ENCODE results near the gene EYS. TPM values are rescaled to one million over a fixed set of nuclear protein-coding genes. Genes with fewer than 3 reads are reported as not detected.

The EYS gene
- total and polyA plus RNA-seq, 2 experiments from 2014 or later = 0.04 TPM; not detected in 1

DNA sequence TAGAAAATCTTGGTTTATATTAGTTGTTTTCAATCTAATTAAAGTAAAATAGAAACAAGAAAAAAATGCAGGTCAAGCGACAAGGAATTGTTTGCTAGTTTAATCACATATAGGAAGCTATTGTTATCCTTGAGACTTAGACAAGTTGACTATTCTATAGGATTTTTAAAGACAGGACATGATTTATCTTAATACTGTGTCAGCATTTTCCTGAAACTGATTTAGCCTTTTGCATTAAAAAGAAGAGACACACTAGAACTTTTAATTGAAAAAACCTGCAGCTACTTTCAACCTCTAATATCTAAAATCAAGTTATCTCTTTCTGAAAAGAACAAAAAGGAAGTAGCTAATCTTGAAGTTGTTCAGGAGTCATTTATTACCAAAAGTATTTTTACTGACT, 1825.2 kb downstream of the EYS start:
- in situ Hi-C loops (cut with MboI) = no loop called here
- TF ChIP-seq EZH2 (IDR thresholded peaks at IDR 0.05; ENCODE audit: insufficient read depth, poor library complexity, severe bottlenecking) (no peak), EZH2phosphoT487 (IDR thresholded peaks at IDR 0.05; ENCODE audit: insufficient read depth, low read depth) (no peak)
- Histone ChIP-seq H3K27ac (no peak overlapping the region), H3F3A (ENCODE audit: insufficient read depth) (no peaks in the 10 kb centered on the region), H3K9me2 (ENCODE audit: insufficient read depth) (no peaks in the 10 kb centered on the region), H3K4me1 (ENCODE audit: insufficient read depth) (no peaks in the 10 kb centered on the region), H3K4me3 (no peak overlapping the region), H4K20me1 (ENCODE audit: insufficient read depth) (no peaks in the 10 kb centered on the region), H3K9ac (no peak overlapping the region), H2AFZ (no peak overlapping the region), H3K9me3 (ENCODE audit: low read depth) (no peaks in the 10 kb centered on the region), H3K36me3 (ENCODE audit: low read depth) (no peaks in the 10 kb centered on the region), H3K27me3 (replicated peaks; ENCODE audit: insufficient read depth) (peaks cover 10% of the 10 kb centered on the region; the same call in 1 of the 2 replicates), H3K79me2 (ENCODE audit: insufficient read depth) (no peaks in the 10 kb centered on the region), H3K4me2 (ENCODE audit: unreplicated experiment) (no peak overlapping the region)
- 52% methylated on average over 1 of the region's 1 CpG for WGBS, 2 experiments (ENCODE audit: low coverage in 1 of 2, low lambda C conversion rate in 2 of 2, missing lambda C conversion rate in 2 of 2)
- no peak for DNase-seq

DNA sequence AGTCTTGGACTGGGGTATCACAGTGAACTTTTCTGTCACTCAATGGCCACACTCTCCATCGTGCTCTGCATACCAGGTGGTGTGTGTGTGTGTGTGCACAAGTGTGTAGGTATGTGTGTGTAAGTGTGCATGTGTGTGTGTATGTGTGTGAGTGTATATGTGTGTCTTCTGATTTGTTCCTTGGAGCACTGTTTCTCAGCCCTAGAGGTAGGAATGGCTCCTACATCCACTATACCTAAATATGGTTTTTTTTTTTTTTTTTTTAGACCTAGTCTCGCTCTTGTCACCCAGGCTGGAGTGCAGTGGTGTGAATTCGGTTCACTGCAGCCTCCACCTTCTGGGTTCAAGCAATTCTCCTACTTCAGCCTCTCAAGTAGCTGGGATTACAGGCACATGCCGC, 1834.8 kb downstream of the EYS start:
- WGBS, 2 experiments (ENCODE audit: low coverage in 1 of 2, low lambda C conversion rate in 2 of 2, missing lambda C conversion rate in 2 of 2) = 70 to 75% methylated on average over 3 to 4 of the region's 4 CpGs
- Histone ChIP-seq H3K9ac (no peak overlapping the region), H2AFZ (no peak overlapping the region), H3K4me1 (ENCODE audit: insufficient read depth) (0 out of 2 replicates have a peak, but pooled peaks cover 5% of the 10 kb centered on the region), H3K9me3 (ENCODE audit: low read depth) (no peaks in the 10 kb centered on the region), H3K79me2 (ENCODE audit: insufficient read depth) (no peaks in the 10 kb centered on the region), H3K4me3 (no peak overlapping the region), H3K4me2 (ENCODE audit: unreplicated experiment) (no peak overlapping the region), H3K27me3 (replicated peaks; ENCODE audit: insufficient read depth) (no peaks in the 10 kb centered on the region; the same call in 1 of the 2 replicates), H4K20me1 (ENCODE audit: insufficient read depth) (no peaks in the 10 kb centered on the region), H3K36me3 (ENCODE audit: low read depth) (no peaks in the 10 kb centered on the region), H3K9me2 (ENCODE audit: insufficient read depth) (no peaks in the 10 kb centered on the region), H3F3A (ENCODE audit: insufficient read depth) (no peaks in the 10 kb centered on the region), H3K27ac (no peak overlapping the region)
- no peak for DNase-seq
- in situ Hi-C loops (cut with MboI) = no loop called here
- TF ChIP-seq EZH2phosphoT487 (IDR thresholded peaks at IDR 0.05; ENCODE audit: insufficient read depth, low read depth) (no peak), EZH2 (IDR thresholded peaks at IDR 0.05; ENCODE audit: insufficient read depth, poor library complexity, severe bottlenecking) (no peak)

DNA sequence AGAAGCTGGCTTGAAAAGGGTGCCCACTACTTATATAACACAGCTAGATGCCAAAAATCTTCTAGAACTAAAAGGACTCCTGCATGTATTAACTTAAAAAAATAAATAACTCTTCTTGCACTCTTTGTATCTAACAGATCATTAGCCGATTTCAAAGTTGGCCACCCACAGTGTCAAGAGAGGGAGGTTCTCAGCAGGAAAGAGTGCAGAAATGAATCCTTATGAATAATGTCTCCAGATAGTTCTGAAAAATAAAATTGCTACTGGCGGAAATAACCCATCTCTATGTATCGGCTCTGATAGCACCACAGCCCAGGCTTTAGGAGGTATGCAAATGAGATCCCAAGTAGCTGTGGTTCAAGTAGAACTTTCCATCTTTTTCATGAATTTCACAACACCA, 1838.7 kb downstream of the EYS start:
- Histone ChIP-seq H3F3A (ENCODE audit: insufficient read depth) (no peaks in the 10 kb centered on the region), H3K4me3 (no peak overlapping the region), H4K20me1 (ENCODE audit: insufficient read depth) (no peaks in the 10 kb centered on the region), H3K9me3 (ENCODE audit: low read depth) (no peaks in the 10 kb centered on the region), H3K79me2 (ENCODE audit: insufficient read depth) (no peaks in the 10 kb centered on the region), H2AFZ (no peak overlapping the region), H3K27me3 (replicated peaks; ENCODE audit: insufficient read depth) (no peaks in the 10 kb centered on the region; the same call in 1 of the 2 replicates), H3K4me2 (ENCODE audit: unreplicated experiment) (no peak overlapping the region), H3K36me3 (ENCODE audit: low read depth) (no peaks in the 10 kb centered on the region), H3K9ac (no peak overlapping the region), H3K4me1 (ENCODE audit: insufficient read depth) (0 out of 2 replicates have a peak, but pooled peaks cover 5% of the 10 kb centered on the region), H3K27ac (no peak overlapping the region), H3K9me2 (ENCODE audit: insufficient read depth) (no peaks in the 10 kb centered on the region)
- in situ Hi-C loops (cut with MboI) = no loop called here
- TF ChIP-seq EZH2phosphoT487 (IDR thresholded peaks at IDR 0.05; ENCODE audit: insufficient read depth, low read depth) = no peak
- TF ChIP-seq EZH2 (IDR thresholded peaks at IDR 0.05; ENCODE audit: insufficient read depth, poor library complexity, severe bottlenecking) = no peak
- no peak for DNase-seq
- 91 to 92% methylated on average over 3 of the region's 3 CpGs for WGBS, 2 experiments (ENCODE audit: low coverage in 1 of 2, low lambda C conversion rate in 2 of 2, missing lambda C conversion rate in 2 of 2)

DNA sequence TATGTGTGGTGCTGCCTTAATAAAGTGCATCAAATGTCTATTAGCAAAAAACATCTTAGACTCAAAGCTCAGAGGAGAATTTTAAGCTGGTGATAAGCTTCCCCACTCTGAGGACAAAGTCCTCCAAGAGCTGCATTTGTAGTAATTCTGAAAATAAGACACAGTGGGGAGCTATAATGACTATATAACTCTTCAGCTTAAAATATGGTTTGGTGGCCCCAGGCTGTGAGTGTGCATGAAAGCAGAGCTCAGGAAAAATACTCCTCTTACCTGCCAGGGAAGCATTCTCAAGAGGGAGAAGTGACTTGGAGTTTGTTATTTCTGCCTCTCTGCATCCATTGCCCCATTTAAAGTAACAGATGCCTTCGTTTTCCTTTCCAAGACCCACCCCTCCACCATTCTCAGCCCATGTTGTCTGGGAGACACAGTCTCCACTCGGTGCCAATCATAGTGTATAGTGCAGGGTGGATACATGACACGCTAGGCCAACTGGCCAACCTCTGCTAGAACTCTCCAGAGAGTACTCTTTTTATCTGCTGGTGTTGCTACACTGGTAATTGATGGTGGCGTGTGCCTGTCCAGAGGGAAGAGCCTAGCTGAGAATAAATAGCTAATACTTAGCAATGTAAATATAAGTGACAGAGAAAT, 1842.2 kb downstream of the EYS start:
- no peaks in the 10 kb centered on the region for H3K9me2 ChIP-seq (ENCODE audit: insufficient read depth)
- H3K4me3 ChIP-seq = no peak overlapping the region
- H4K20me1 ChIP-seq (ENCODE audit: insufficient read depth) = no peaks in the 10 kb centered on the region
- H3F3A ChIP-seq (ENCODE audit: insufficient read depth) = no peaks in the 10 kb centered on the region
- no peaks in the 10 kb centered on the region; the same call in 1 of the 2 replicates for H3K27me3 ChIP-seq (replicated peaks; ENCODE audit: insufficient read depth)
- H3K27ac ChIP-seq = no peak overlapping the region
- no peaks in the 10 kb centered on the region for H3K9me3 ChIP-seq (ENCODE audit: low read depth)
- in situ Hi-C loops (cut with MboI) = no loop called here
- WGBS, 2 experiments (ENCODE audit: low coverage in 1 of 2, low lambda C conversion rate in 2 of 2, missing lambda C conversion rate in 2 of 2) = 39 to 42% methylated on average over 4 of the region's 4 CpGs
- no peak for TF ChIP-seq EZH2 (IDR thresholded peaks at IDR 0.05; ENCODE audit: insufficient read depth, poor library complexity, severe bottlenecking)
- TF ChIP-seq EZH2phosphoT487 (IDR thresholded peaks at IDR 0.05; ENCODE audit: insufficient read depth, low read depth) = no peak
- 0 out of 2 replicates have a peak, but pooled peaks cover 11% of the 10 kb centered on the region for H3K4me1 ChIP-seq (ENCODE audit: insufficient read depth)
- no peak for DNase-seq
- no peak overlapping the region for H2AFZ ChIP-seq
- H3K79me2 ChIP-seq (ENCODE audit: insufficient read depth) = no peaks in the 10 kb centered on the region
- no peaks in the 10 kb centered on the region for H3K36me3 ChIP-seq (ENCODE audit: low read depth)
- H3K4me2 ChIP-seq (ENCODE audit: unreplicated experiment) = no peak overlapping the region
- H3K9ac ChIP-seq = no peak overlapping the region

Data from GM23248 (cell line).